ENCODE data around the gene AMPD1. TPM values are rescaled to one million over a fixed set of nuclear protein-coding genes. Genes with fewer than 3 reads are reported as not detected.
A peak's percentile ranks its signal among the peaks of the same experiment; 100 is the strongest.

The AMPD1 gene
- total and polyA plus RNA-seq, 2 experiments from 2014 or later, result 0.27 TPM; not detected in 1

GRCh38 chr1:114719424-114719787 is 24.1 kb upstream of the AMPD1 start:
- H4K20me1 ChIP-seq (replicated peaks; ENCODE audit: insufficient read depth), result peaks cover 7% of the 10 kb centered on the region; the same call in 1 of the 2 replicates
- TF ChIP-seq POLR2AphosphoS5 (IDR thresholded peaks at IDR 0.05; ENCODE audit: low read depth) (no peak), EZH2phosphoT487 (IDR thresholded peaks at IDR 0.05; ENCODE audit: unreplicated experiment) (no peak), CTCF (conservative IDR thresholded peaks at IDR 0.05; ENCODE audit: low read depth in 2 of 2) (no peak), NANOG (IDR thresholded peaks at IDR 0.05; ENCODE audit: borderline replicate concordance) (no peak), ZNF331 (CRISPR knock-in tag; IDR thresholded peaks at IDR 0.05; ENCODE audit: low read depth) (no peak)
- no peak overlapping the region for H3K4me3 ChIP-seq
- Mint-ChIP-seq H3K27ac (peak overlapping the region; percentile 12; the same call in 1 of the 2 replicates), H3K27me3 (ENCODE audit: insufficient read depth, low read depth, poor library complexity) (peaks cover 12% of the 10 kb centered on the region), H3K4me3 (no peak overlapping the region), H3K9me3 (no peaks in the 10 kb centered on the region), H3K4me1 (peaks cover 5% of the 10 kb centered on the region), H3K36me3 (ENCODE audit: low read depth) (peaks cover 83% of the 10 kb centered on the region)
- H2AFZ ChIP-seq, result no peak overlapping the region
- peaks cover 73% of the 10 kb centered on the region for H3K36me3 ChIP-seq (ENCODE audit: insufficient read depth)
- no peaks in the 10 kb centered on the region for H3K27me3 ChIP-seq (ENCODE audit: insufficient read depth)
- DNase-seq (ENCODE audit: low spot score) (no peak), ATAC-seq (no peak)
- H3K9me2 ChIP-seq (ENCODE audit: insufficient read depth), result no peaks in the 10 kb centered on the region
- H3K27ac ChIP-seq (ENCODE audit: low read depth), result no peak overlapping the region
- no peak overlapping the region for H3K4me2 ChIP-seq
- H3K4me1 ChIP-seq (ENCODE audit: insufficient read depth), result peaks cover 11% of the 10 kb centered on the region
- H3F3A ChIP-seq (replicated peaks; ENCODE audit: low read depth), result peaks cover 11% of the 10 kb centered on the region; the same call in 1 of the 2 replicates
- H3K79me2 ChIP-seq (replicated peaks; ENCODE audit: insufficient read depth), result peaks cover 20% of the 10 kb centered on the region

GRCh38 chr1:114718661-114719423 is 23.5 kb upstream of the AMPD1 start:
- H3K27me3 Mint-ChIP-seq (ENCODE audit: insufficient read depth, low read depth, poor library complexity), result peaks cover 12% of the 10 kb centered on the region
- H3K4me3 Mint-ChIP-seq, result no peak overlapping the region
- ATAC-seq (no peak), DNase-seq (ENCODE audit: low spot score) (no peak)
- H3K4me1 Mint-ChIP-seq, result peaks cover 5% of the 10 kb centered on the region
- no peaks in the 10 kb centered on the region for H3K27me3 ChIP-seq (ENCODE audit: insufficient read depth)
- no peak overlapping the region for H3K4me2 ChIP-seq
- H3K79me2 ChIP-seq (replicated peaks; ENCODE audit: insufficient read depth), result peaks cover 26% of the 10 kb centered on the region
- H3K9me2 ChIP-seq (ENCODE audit: insufficient read depth), result no peaks in the 10 kb centered on the region
- peaks cover 11% of the 10 kb centered on the region; the same call in 1 of the 2 replicates for H3F3A ChIP-seq (replicated peaks; ENCODE audit: low read depth)
- peaks cover 7% of the 10 kb centered on the region; the same call in 1 of the 2 replicates for H4K20me1 ChIP-seq (replicated peaks; ENCODE audit: insufficient read depth)
- peak overlapping the region; percentile 12; the same call in 1 of the 2 replicates for H3K27ac Mint-ChIP-seq
- H3K4me1 ChIP-seq (ENCODE audit: insufficient read depth), result peaks cover 11% of the 10 kb centered on the region
- no peak overlapping the region for H3K27ac ChIP-seq (ENCODE audit: low read depth)
- H3K36me3 Mint-ChIP-seq (ENCODE audit: low read depth), result peaks cover 82% of the 10 kb centered on the region
- H3K36me3 ChIP-seq (ENCODE audit: insufficient read depth), result peaks cover 71% of the 10 kb centered on the region
- H2AFZ ChIP-seq, result no peak overlapping the region
- no peak overlapping the region for H3K4me3 ChIP-seq
- H3K9me3 Mint-ChIP-seq, result no peaks in the 10 kb centered on the region
- TF ChIP-seq POLR2AphosphoS5 (IDR thresholded peaks at IDR 0.05; ENCODE audit: low read depth) (no peak), CREB1 (CRISPR knock-in tag; IDR thresholded peaks at IDR 0.05; ENCODE audit: low read depth) (no peak), ZNF114 (CRISPR knock-in tag; IDR thresholded peaks at IDR 0.05) (no peak), STAT1 (IDR thresholded peaks at IDR 0.05; ENCODE audit: unreplicated experiment) (no peak), NANOG (IDR thresholded peaks at IDR 0.05; ENCODE audit: borderline replicate concordance) (no peak), CTCF (conservative IDR thresholded peaks at IDR 0.05; ENCODE audit: low read depth in 2 of 2) (no peak), ETS1 (IDR thresholded peaks at IDR 0.05) (no peak), JUNB (IDR thresholded peaks at IDR 0.05; ENCODE audit: unreplicated experiment) (no peak), ZNF331 (CRISPR knock-in tag; IDR thresholded peaks at IDR 0.05; ENCODE audit: low read depth) (no peak), EZH2 (IDR thresholded peaks at IDR 0.05; ENCODE audit: low read depth, unreplicated experiment) (no peak)
